HG02852 (cell line): Measurements from ENCODE around the gene TBCEL.
"Not testable (repeated sequence)": the region's sequence is repeated elsewhere in the genome, so short reads cannot be mapped to it uniquely, and the experiment has no call there.

Source experiments
- ATAC-seq: cut with Tn5 transposase; IDR thresholded peaks from one replicate; pipeline ENCODE4 v1.9.1; 2021; ENCODE audit warnings: mild to moderate bottlenecking, moderate library complexity; ENCODE audit not compliant: unreplicated experiment

Gene TBCEL

GRCh38 chr11:121029153-121029552 lies 5.3 kb downstream of the TBCEL start:
- ATAC-seq: no peak

DNA sequence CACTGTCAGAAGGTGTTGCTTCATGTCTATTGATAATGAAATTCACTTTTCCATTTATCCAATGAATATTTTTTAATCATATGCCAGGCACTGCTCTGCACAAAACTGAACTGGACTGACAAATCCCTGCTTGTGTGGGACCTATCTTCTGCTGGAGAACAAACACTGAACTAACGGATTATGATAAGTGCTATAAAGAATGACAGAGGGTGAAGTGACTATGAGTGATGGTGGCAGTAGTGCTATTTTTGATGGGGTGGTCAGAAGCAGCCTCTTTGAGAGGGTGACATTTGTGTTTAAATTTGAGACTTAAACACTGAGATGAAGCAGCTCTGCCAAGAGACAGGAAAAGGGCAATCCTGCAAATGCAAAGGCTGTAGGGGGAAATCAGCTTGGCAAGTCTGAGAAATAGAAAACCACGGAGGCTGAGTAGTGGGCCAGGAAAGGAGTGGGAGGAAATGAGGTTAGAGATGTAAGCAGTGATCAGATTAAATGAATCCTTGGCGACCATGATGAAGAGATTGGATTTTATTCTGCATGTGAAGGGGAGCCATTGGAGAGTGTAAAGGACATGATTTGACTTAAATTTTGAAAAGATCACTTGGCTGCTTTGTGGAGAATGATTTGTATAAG lies 6.0 kb downstream of the TBCEL start:
- no peak for ATAC-seq

DNA sequence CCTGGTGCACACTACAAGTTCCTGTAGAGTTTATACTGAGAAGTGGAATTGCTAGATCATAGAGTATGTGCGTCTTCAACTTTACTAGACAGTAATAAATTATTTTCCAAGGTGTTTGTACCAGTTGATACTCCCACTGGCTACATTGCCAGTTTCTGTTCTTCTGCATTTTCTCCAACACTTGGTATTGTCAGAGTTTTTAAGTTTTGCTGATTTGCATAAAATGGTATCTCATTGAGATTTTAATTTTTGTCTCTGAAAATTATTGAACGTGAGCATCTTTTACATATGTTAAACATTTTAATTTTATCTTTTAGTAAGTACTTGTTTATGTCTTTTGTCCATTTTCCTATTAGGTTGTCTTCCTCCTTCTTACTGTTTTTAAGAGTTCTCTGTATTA lies 7.3 kb downstream of the TBCEL start:
- ATAC-seq: no peak

DNA sequence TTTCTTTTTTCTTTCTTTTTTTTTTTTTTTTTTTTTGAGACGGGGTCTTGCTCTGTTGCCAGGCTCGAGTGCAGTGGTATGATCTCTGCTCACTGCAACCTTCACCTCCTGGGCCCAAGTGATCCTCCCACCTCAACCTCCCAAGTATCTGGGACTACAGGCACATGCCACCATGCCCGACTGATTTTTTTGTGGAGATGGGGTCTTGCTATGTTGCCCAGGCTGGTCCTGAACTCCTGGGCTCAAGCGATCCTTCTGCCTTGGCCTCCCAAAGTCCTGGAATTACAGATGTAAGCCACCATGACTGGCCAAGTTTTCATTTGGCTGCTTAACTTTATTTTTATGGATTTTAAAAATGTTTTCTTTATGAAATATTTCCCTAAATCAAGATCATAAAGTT lies 7.7 kb downstream of the TBCEL start:
- ATAC-seq: not testable (repeated sequence)

- ATAC-seq: no peak
Observed at GRCh38 chr11:121032546-121032945, 8.6 kb downstream of the TBCEL start.

DNA sequence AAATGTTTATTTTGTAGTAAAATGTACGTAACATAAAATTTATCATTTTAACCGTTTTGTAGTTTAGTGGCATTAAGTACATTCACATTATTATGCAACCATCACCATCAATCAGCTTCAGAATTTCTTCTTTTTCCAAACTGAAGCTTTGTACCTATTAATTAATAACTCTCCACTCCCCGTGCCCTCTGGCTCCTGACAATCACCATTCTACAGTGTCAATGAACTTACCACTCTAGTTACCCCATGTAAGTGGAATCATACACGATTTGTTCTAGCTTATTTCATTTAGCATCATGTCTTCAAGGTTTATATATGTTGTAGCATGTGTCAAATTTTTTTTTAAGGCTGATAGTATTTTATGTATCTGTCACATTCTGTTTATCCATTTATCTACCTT lies 9.7 kb downstream of the TBCEL start:
- no peak for ATAC-seq

GRCh38 chr11:121035169-121035755 lies 11.4 kb downstream of the TBCEL start:
- no peak for ATAC-seq

GRCh38 chr11:121035780-121036179 lies 11.9 kb downstream of the TBCEL start:
- no peak for ATAC-seq

GRCh38 chr11:121037016-121037415 lies 13.1 kb downstream of the TBCEL start:
- ATAC-seq: no peak

DNA sequence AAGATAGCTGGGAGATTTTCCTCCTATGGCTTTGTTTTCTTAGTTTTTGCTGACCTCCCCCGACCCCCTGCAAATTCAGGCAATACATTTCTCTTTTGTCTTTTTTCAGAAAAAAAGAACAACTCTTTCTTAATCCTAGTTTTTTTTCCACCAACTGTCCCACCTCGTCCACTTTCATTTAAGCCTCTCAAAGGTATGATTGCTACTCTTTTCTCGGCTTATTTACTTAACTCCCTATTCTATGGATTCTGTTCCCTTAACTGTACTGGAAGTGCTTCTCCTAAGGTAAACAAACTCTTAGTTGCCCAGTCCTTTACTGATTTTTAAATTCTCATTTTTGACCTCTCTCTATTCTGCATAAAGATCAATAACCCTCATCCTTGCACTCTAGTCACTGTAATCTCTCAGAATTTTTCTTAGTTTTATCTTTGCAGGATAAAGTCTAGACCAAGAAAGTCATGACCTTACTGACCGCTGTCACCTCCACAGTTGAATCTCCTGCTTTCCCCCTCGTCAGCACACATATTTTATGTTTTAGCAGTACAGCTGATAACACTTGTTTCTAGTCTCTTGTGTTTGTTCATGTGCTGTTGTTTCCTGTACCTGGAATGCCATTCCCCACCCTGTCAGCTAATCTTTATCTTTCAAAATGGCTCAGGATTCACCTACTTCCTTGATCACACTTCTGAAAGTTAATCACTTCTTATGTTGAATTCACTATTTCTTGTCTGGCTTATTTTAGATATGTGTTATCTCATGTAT lies 14.9 kb downstream of the TBCEL start:
- ATAC-seq: no peak

GRCh38 chr11:121039971-121040613 lies 16.2 kb downstream of the TBCEL start:
- no peak for ATAC-seq

DNA sequence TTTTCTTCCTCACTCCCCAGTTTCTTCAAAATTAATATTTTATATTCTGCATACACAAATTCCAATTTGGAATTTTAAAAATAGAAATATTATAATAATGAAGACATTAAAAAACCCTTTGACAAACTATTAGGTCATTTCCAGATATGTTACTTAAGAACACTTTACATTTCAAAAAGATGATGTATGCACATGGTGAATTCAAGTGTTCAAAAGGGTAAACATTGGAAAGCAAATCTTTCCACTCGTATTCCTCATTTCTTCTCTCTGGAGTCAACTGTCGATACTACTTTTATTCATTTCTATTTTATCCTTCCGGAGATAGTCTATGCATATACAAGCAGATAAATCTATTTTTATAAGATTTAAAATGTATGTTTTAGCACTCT lies 16.7 kb downstream of the TBCEL start:
- ATAC-seq: no peak

DNA sequence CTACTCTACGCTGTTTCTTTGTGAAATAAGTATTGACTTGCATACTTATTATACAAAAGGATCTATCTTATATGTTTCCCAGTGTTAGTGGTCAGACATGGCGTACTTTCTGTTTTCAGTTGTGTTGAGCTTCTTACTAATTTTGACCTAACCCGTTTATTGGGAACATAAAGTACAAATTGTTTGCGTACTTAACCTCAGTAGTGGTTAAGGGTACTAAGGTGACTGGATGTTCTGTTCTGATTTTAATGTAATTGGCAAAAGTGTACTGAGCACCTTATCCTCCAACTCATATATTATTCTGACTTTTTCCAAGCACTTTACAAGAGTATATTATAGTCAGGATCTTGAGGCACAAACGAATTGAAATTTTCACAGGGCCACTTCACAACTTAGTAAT lies 17.2 kb downstream of the TBCEL start:
- no peak for ATAC-seq

GRCh38 chr11:121042296-121042695 lies 18.4 kb downstream of the TBCEL start:
- ATAC-seq: no peak

GRCh38 chr11:121047926-121048325 lies 24.0 kb downstream of the TBCEL start:
- no peak for ATAC-seq

GRCh38 chr11:121048464-121049233 lies 24.7 kb downstream of the TBCEL start:
- no peak for ATAC-seq

- ATAC-seq: no peak
Observed at GRCh38 chr11:121053244-121053643, 29.3 kb downstream of the TBCEL start.

GRCh38 chr11:121054266-121054665 lies 30.4 kb downstream of the TBCEL start:
- no peak for ATAC-seq

DNA sequence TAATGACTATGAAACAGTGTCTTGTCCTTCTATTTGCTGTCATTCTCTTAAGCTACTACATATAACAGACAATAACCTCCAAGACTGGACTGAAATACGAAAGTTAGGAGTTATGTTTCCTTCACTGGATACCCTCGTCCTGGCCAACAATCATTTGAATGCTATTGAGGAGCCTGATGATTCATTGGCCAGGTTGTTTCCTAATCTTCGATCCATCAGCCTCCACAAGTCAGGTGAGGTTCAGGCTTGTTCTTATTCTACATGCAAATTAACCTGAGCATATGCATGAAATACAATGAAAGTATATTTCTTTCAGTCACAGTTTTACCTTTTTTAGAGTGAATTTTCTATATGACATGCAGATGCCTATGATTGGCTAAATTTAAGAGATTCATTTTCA lies 31.2 kb downstream of the TBCEL start:
- ATAC-seq: no peak

DNA sequence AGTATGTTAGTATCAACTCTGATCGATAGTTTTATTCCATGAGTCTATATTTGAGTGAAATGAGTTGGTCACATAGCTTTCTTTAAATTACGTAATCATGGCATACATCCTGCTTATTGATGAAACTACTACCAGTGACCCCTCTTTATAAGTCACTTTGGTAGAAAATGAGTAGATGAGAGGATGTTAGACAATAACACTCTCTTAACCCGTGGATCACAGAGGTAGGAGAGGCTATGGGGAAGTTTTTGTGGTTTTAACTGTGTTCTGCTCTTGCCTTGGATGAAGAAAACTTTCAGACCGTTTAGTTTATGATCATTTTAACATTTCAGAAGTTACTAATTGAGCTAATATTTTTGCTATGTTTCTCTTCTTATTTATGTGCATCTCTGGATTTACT lies 34.0 kb downstream of the TBCEL start:
- no peak for ATAC-seq

GRCh38 chr11:121058941-121059340 lies 35.0 kb downstream of the TBCEL start:
- ATAC-seq: no peak
